Loucy (cell line): ENCODE results near the gene QRFPR.

Experiments used
- EZH2phosphoT487 ChIP-seq: fragments of 200-600 bp; IDR thresholded peaks from 2 replicates; pipeline ENCODE4 v1.6.1; 2018; ENCODE audit warnings: antibody characterized with exemption, mild to moderate bottlenecking, moderate library complexity, borderline replicate concordance
- TF ChIP-seq, protein P1 (sequence below): fragments of 200-600 bp; sonication (generic); conservative IDR thresholded peaks from 2 replicates; pipeline ENCODE4 v1.5.1; 2014; ENCODE audit warnings: mild to moderate bottlenecking, antibody characterized with exemption, low read length

DNA sequence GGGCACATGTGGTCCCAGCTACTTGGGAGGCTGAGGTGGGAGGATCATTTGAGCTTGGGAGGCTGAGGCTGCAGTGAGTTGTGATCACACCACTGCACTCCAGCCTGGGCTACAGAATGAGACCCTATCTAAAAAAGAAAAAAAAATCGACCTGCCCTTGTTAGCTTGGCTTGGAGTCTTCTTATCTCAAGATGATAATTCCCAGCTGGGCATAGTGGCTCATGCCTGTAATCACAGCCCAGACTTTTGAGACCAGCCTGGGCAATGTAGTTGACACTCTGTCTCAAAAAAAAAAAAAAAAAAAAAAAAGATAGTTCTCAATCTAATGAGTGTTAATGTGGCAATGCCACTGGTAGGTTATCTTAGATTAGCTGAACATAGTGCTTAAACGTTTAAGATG lies 41.0 kb downstream of the QRFPR start:
- TF ChIP-seq, protein P1, sequence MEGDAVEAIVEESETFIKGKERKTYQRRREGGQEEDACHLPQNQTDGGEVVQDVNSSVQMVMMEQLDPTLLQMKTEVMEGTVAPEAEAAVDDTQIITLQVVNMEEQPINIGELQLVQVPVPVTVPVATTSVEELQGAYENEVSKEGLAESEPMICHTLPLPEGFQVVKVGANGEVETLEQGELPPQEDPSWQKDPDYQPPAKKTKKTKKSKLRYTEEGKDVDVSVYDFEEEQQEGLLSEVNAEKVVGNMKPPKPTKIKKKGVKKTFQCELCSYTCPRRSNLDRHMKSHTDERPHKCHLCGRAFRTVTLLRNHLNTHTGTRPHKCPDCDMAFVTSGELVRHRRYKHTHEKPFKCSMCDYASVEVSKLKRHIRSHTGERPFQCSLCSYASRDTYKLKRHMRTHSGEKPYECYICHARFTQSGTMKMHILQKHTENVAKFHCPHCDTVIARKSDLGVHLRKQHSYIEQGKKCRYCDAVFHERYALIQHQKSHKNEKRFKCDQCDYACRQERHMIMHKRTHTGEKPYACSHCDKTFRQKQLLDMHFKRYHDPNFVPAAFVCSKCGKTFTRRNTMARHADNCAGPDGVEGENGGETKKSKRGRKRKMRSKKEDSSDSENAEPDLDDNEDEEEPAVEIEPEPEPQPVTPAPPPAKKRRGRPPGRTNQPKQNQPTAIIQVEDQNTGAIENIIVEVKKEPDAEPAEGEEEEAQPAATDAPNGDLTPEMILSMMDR, result no peak
- no peak for TF ChIP-seq EZH2phosphoT487
